Glomerular visceral epithelial cell (primary cell): ENCODE results near the gene DCAF11.

Experiments
- DNase-seq: peaks from one replicate; pipeline ENCODE4 v3.0.0-alpha.2; 2016; ENCODE audit errors: extremely low spot score

DCAF11 gene

GRCh38 chr14:24079491-24080141, 35.0 kb upstream of the DCAF11 start:
- no peak for DNase-seq

- no peak for DNase-seq
These were observed 34.4 kb upstream of the DCAF11 start for GRCh38 chr14:24080142-24080530.

GRCh38 chr14:24080888-24081738, 33.5 kb upstream of the DCAF11 start:
- peak; percentile 26 for DNase-seq

- no peak for DNase-seq
These were observed 32.8 kb upstream of the DCAF11 start for GRCh38 chr14:24081739-24082211.

- DNase-seq, result no peak
These were observed 32.0 kb upstream of the DCAF11 start for GRCh38 chr14:24082411-24083080.

- DNase-seq, result no peak
These were observed 31.1 kb upstream of the DCAF11 start for GRCh38 chr14:24083462-24083861.

- DNase-seq, result peak; percentile 40
These were observed 30.1 kb upstream of the DCAF11 start for GRCh38 chr14:24084440-24084839.

- no peak for DNase-seq
These were observed 29.4 kb upstream of the DCAF11 start for GRCh38 chr14:24085215-24085614.

- no peak for DNase-seq
These were observed 28.2 kb upstream of the DCAF11 start for GRCh38 chr14:24086193-24086955.

GRCh38 chr14:24087004-24087403, 27.6 kb upstream of the DCAF11 start:
- DNase-seq, result no peak

GRCh38 chr14:24088095-24088494, 26.5 kb upstream of the DCAF11 start:
- DNase-seq, result no peak

- no peak for DNase-seq
These were observed 24.7 kb upstream of the DCAF11 start for GRCh38 chr14:24089890-24090289.

- DNase-seq, result no peak
These were observed 22.5 kb upstream of the DCAF11 start for GRCh38 chr14:24092110-24092504.

- DNase-seq, result no peak
These were observed 21.9 kb upstream of the DCAF11 start for GRCh38 chr14:24092505-24093206.

- no peak for DNase-seq
These were observed 21.2 kb upstream of the DCAF11 start for GRCh38 chr14:24093207-24093900.

GRCh38 chr14:24093901-24094840, 20.4 kb upstream of the DCAF11 start, which contains the start of gene PCK2:
TSS of gene PCK2 (plus strand) at chr14:24094311. CDS start at chr14:24094406, 95 bp downstream.
- peak; percentile 95 for DNase-seq

GRCh38 chr14:24094841-24095270, 19.7 kb upstream of the DCAF11 start:
- DNase-seq, result no peak

GRCh38 chr14:24095271-24096068, 19.1 kb upstream of the DCAF11 start:
- peak; percentile 80 for DNase-seq
